ENCODE measurements around the gene PAPPA. TPM values are rescaled to one million over a fixed set of nuclear protein-coding genes. Genes with fewer than 3 reads are reported as not detected.

The PAPPA gene
- total RNA-seq, 2 experiments from 2014 or later, result not detected

DNA sequence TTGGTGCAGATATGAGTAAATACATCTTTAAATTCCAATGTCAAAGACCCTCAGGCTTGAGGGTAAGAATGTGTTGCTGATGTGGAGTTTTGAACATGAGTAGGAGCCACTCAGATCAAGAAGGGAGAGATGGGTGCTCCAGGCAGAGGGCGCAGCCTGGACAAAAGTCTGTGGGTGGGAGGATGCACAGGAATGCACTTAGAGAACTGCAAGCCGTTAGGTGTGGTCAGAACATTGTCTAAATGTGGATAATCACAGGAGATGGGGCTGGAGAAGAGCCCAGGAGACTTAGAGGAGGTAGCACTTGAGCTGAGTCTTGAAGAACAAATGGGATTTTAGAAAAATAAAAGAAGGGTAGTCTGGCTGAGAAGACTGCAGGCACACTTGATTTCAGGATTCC lies 255.5 kb downstream of the PAPPA start:
- no peak overlapping the region for H2AFZ ChIP-seq (ENCODE audit: low read length)

DNA sequence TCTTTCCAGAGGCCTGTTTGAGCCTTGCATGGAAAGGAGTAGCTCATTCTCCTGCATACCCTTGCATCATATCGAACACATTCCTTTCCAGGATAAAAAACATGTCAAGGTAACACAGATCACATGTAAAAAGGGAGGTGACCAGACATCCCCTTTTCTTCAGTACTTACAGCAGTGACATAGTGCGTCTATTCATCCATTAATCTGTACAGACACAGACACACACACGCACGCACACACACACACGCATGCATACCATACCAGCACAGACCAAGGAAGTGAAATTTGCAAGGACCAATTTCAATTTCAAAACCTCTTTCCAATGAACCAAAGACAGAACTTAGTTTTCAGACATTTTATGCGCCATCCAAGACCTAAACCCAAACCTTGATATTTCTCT lies 256.0 kb downstream of the PAPPA start:
- no peak for TF ChIP-seq EZH2phosphoT487 (IDR thresholded peaks at IDR 0.05; ENCODE audit: borderline replicate concordance, low read depth, low read length)
- TF ChIP-seq CTCF (conservative IDR thresholded peaks at IDR 0.05; ENCODE audit: low read length), result no peak
- no TSS peak for BruUV-seq (replicated peaks)

More for the DNA sequence above, 255.5 kb downstream of the PAPPA start:
- H3K9me3 ChIP-seq (ENCODE audit: low read length), result no peaks in the 10 kb centered on the region
- H3K27ac ChIP-seq (ENCODE audit: low read depth, low read length, poor library complexity, severe bottlenecking), result no peak overlapping the region
- no TSS peak for BruUV-seq (replicated peaks)
- H3K79me2 ChIP-seq (ENCODE audit: insufficient read depth, low read depth, low read length), result no peaks in the 10 kb centered on the region
- H3K9me2 ChIP-seq (ENCODE audit: insufficient read depth, low read length), result no peaks in the 10 kb centered on the region
- no peak for DNase-seq (ENCODE audit: low spot score)
- intact Hi-C loops (cut with micrococcal nuclease; ENCODE audit: unreplicated experiment), result no loop called here
- POLR2A ChIA-PET, result interaction anchor here (1.0 kb wide), 1 partner anchor 12 kb away, joined by 3 read pairs; no protein-coding TSS in a partner anchor
- CTCF ChIA-PET (ENCODE audit: unreplicated experiment), result no interaction called here
- no peak overlapping the region for H3K4me3 ChIP-seq (ENCODE audit: low read depth, low read length, poor library complexity, severe bottlenecking)
- H3K4me2 ChIP-seq (ENCODE audit: low read length), result no peak overlapping the region
- H3K4me1 ChIP-seq (ENCODE audit: insufficient read depth, low read length, poor library complexity, severe bottlenecking), result no peaks in the 10 kb centered on the region
- H3K36me3 ChIP-seq (ENCODE audit: insufficient read depth, low read length), result no peaks in the 10 kb centered on the region
- no peaks in the 10 kb centered on the region for H4K20me1 ChIP-seq (ENCODE audit: insufficient read depth, low read length)
- TF ChIP-seq CTCF (conservative IDR thresholded peaks at IDR 0.05; ENCODE audit: low read length), result no peak

DNA sequence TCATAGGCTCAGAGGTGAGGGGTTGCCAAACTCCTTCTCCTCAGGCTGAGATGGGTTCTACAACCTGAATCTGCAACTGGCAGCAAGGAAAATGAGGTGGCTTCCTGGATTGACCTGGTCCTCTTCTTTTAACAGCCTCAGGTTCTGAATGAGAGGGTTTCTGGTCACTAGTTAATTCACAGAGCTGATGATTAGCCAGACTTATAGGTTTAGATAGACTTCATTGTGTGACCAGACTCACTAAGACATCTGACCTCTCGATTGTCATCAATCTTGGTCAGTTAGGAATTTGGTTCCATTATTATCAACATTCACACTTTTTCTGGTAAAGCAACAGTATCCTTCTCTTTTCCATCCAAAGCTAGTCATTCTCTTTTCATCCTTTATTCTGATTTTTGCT lies 257.9 kb downstream of the PAPPA start:
- no peak overlapping the region for H3K4me2 ChIP-seq (ENCODE audit: low read length)
- CTCF ChIA-PET (ENCODE audit: unreplicated experiment), result no interaction called here

More for the DNA sequence above, 256.0 kb downstream of the PAPPA start:
- no peaks in the 10 kb centered on the region for H3K9me3 ChIP-seq (ENCODE audit: low read length)
- intact Hi-C loops (cut with micrococcal nuclease; ENCODE audit: unreplicated experiment), result no loop called here
- DNase-seq (ENCODE audit: low spot score), result no peak
- H3K4me1 ChIP-seq (ENCODE audit: insufficient read depth, low read length, poor library complexity, severe bottlenecking), result no peaks in the 10 kb centered on the region
- no peak overlapping the region for H3K27ac ChIP-seq (ENCODE audit: low read depth, low read length, poor library complexity, severe bottlenecking)
- H3K79me2 ChIP-seq (ENCODE audit: insufficient read depth, low read depth, low read length), result no peaks in the 10 kb centered on the region
- no peak overlapping the region for H2AFZ ChIP-seq (ENCODE audit: low read length)
- H3K36me3 ChIP-seq (ENCODE audit: insufficient read depth, low read length), result no peaks in the 10 kb centered on the region
- H3K9me2 ChIP-seq (ENCODE audit: insufficient read depth, low read length), result no peaks in the 10 kb centered on the region
- H3K4me2 ChIP-seq (ENCODE audit: low read length), result no peak overlapping the region
- ChIA-PET CTCF (ENCODE audit: unreplicated experiment) (no interaction called here), POLR2A (interaction anchor here (1.0 kb wide), 1 partner anchor 12 kb away, joined by 3 read pairs; no protein-coding TSS in a partner anchor)
- H3K4me3 ChIP-seq (ENCODE audit: low read depth, low read length, poor library complexity, severe bottlenecking), result no peak overlapping the region
- no peaks in the 10 kb centered on the region for H4K20me1 ChIP-seq (ENCODE audit: insufficient read depth, low read length)

More for the DNA sequence above, 257.9 kb downstream of the PAPPA start:
- H3K4me3 ChIP-seq (ENCODE audit: low read depth, low read length, poor library complexity, severe bottlenecking), result no peak overlapping the region
- no peak overlapping the region for H3K27ac ChIP-seq (ENCODE audit: low read depth, low read length, poor library complexity, severe bottlenecking)
- no peaks in the 10 kb centered on the region for H3K9me3 ChIP-seq (ENCODE audit: low read length)
- no peaks in the 10 kb centered on the region for H3K9me2 ChIP-seq (ENCODE audit: insufficient read depth, low read length)
- H2AFZ ChIP-seq (ENCODE audit: low read length), result no peak overlapping the region
- intact Hi-C loops (cut with micrococcal nuclease; ENCODE audit: unreplicated experiment), result no loop called here
- TF ChIP-seq CTCF (conservative IDR thresholded peaks at IDR 0.05; ENCODE audit: low read length), result no peak
- TF ChIP-seq EZH2phosphoT487 (IDR thresholded peaks at IDR 0.05; ENCODE audit: borderline replicate concordance, low read depth, low read length), result no peak
- BruUV-seq (replicated peaks), result no TSS peak
- DNase-seq (ENCODE audit: low spot score), result no peak
- no peaks in the 10 kb centered on the region for H4K20me1 ChIP-seq (ENCODE audit: insufficient read depth, low read length)
- POLR2A ChIA-PET, result interaction anchor here (0.6 kb wide), 1 partner anchor 221 kb away, joined by 4 read pairs; no protein-coding TSS in a partner anchor
- no peaks in the 10 kb centered on the region for H3K36me3 ChIP-seq (ENCODE audit: insufficient read depth, low read length)
- H3K4me1 ChIP-seq (ENCODE audit: insufficient read depth, low read length, poor library complexity, severe bottlenecking), result no peaks in the 10 kb centered on the region
- no peaks in the 10 kb centered on the region for H3K79me2 ChIP-seq (ENCODE audit: insufficient read depth, low read depth, low read length)
